Measurements from ENCODE around the gene LMX1A. TPM values are rescaled to one million over a fixed set of nuclear protein-coding genes. Genes with fewer than 3 reads are reported as not detected.

LMX1A gene
- total and polyA plus RNA-seq, 2 donors (not counting 1 experiment from before 2014, with no cell fraction given), result not detected

DNA sequence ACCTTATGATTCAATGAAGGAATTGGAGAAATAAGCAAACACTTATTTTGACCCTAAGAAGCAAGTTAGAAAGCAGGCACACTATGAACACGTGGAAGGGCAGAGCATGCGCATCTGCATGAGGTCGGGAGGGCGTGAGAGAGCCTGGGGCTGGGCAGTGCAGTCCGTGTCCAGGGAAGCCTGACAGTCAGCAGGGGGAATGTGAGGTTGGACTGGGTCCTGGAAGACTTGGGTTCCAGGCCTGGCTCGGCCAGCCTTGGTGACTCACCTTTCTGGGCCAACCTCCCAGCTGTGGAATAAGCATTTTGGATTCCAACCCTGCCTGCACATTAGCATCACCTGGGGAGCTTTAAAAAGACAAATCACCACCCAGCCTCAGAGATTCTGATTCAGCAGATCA, 26.6 kb upstream of the LMX1A start:
- H3K4me1 ChIP-seq (ENCODE audit: control insufficient read depth in 2 of 2, insufficient read depth in 2 of 2, low read length in 2 of 2), result no peaks in the 10 kb centered on the region
- WGBS (ENCODE audit: insufficient coverage), result 86% methylated on average over 6 of the region's 6 CpGs
- no peaks in the 10 kb centered on the region for H4K20me1 ChIP-seq (ENCODE audit: control insufficient read depth, insufficient read depth, low read length, poor library complexity, severe bottlenecking)
- peaks cover 70% of the 10 kb centered on the region for H3K27me3 Mint-ChIP-seq
- no peaks in the 10 kb centered on the region for H3K79me2 ChIP-seq (ENCODE audit: control insufficient read depth, insufficient read depth, low read length)
- H3K9me3 ChIP-seq (ENCODE audit: control extremely low read depth in 1 of 3, control insufficient read depth in 2 of 3, insufficient read depth in 1 of 3, low read length in 2 of 3), result peaks cover 0 to 3% (median 0%) of the 10 kb centered on the region in 3 donors
- H3K9me3 Mint-ChIP-seq (ENCODE audit: insufficient read depth), result no peaks in the 10 kb centered on the region
- no peak overlapping the region for H3K4me3 ChIP-seq (ENCODE audit: control extremely low read depth in 1 of 5, extremely low read depth in 1 of 5, insufficient read depth in 1 of 5, low read depth in 2 of 5, low read length in 4 of 5)
- TF ChIP-seq, protein P1, sequence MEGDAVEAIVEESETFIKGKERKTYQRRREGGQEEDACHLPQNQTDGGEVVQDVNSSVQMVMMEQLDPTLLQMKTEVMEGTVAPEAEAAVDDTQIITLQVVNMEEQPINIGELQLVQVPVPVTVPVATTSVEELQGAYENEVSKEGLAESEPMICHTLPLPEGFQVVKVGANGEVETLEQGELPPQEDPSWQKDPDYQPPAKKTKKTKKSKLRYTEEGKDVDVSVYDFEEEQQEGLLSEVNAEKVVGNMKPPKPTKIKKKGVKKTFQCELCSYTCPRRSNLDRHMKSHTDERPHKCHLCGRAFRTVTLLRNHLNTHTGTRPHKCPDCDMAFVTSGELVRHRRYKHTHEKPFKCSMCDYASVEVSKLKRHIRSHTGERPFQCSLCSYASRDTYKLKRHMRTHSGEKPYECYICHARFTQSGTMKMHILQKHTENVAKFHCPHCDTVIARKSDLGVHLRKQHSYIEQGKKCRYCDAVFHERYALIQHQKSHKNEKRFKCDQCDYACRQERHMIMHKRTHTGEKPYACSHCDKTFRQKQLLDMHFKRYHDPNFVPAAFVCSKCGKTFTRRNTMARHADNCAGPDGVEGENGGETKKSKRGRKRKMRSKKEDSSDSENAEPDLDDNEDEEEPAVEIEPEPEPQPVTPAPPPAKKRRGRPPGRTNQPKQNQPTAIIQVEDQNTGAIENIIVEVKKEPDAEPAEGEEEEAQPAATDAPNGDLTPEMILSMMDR (IDR thresholded peaks at IDR 0.05), result no peak
- TF ChIP-seq EZH2 (IDR thresholded peaks at IDR 0.05; ENCODE audit: borderline replicate concordance, insufficient read depth, low read depth, low read length, poor library complexity, severe bottlenecking), result no peak
- no peak overlapping the region for H3K27ac ChIP-seq (ENCODE audit: low read length in 2 of 2)
- no peaks in the 10 kb centered on the region for H3K4me1 Mint-ChIP-seq
- no peak overlapping the region for H3K27ac Mint-ChIP-seq
- POLR2A ChIA-PET, result no interaction called here
- no peaks in the 10 kb centered on the region for H3K36me3 ChIP-seq (replicated peaks in 1 of 2; ENCODE audit: control extremely low read depth in 1 of 2, control insufficient read depth in 1 of 2, extremely low read depth in 1 of 2, insufficient read depth in 2 of 2, low read length in 1 of 2)
- intact Hi-C loops (cut with micrococcal nuclease), result no loop called here
- CTCF ChIA-PET, result interaction anchor here (2.8 to 5.6 kb wide), 2 partner anchors 10 to 14 kb away, joined by 13 to 35 read pairs; no protein-coding TSS in a partner anchor
- no peak overlapping the region for H3K4me3 Mint-ChIP-seq
- ATAC-seq (ENCODE audit: low read depth) (no peak), DNase-seq (no peak)
- H3K9ac ChIP-seq (ENCODE audit: low read length), result no peak overlapping the region
- H3K27me3 ChIP-seq (replicated peaks in 1 of 4; ENCODE audit: control extremely low read depth in 1 of 4, control insufficient read depth in 3 of 4, insufficient read depth in 4 of 4, low read length in 3 of 4), result peaks cover 0 to 49% (median 32%) of the 10 kb centered on the region in 4 experiments
- no peak overlapping the region for H3K4me2 ChIP-seq (replicated peaks; ENCODE audit: low read depth, low read length, poor library complexity, severe bottlenecking)
- no peak overlapping the region for H2AFZ ChIP-seq (ENCODE audit: insufficient read depth, low read depth, low read length, poor library complexity, severe bottlenecking)

DNA sequence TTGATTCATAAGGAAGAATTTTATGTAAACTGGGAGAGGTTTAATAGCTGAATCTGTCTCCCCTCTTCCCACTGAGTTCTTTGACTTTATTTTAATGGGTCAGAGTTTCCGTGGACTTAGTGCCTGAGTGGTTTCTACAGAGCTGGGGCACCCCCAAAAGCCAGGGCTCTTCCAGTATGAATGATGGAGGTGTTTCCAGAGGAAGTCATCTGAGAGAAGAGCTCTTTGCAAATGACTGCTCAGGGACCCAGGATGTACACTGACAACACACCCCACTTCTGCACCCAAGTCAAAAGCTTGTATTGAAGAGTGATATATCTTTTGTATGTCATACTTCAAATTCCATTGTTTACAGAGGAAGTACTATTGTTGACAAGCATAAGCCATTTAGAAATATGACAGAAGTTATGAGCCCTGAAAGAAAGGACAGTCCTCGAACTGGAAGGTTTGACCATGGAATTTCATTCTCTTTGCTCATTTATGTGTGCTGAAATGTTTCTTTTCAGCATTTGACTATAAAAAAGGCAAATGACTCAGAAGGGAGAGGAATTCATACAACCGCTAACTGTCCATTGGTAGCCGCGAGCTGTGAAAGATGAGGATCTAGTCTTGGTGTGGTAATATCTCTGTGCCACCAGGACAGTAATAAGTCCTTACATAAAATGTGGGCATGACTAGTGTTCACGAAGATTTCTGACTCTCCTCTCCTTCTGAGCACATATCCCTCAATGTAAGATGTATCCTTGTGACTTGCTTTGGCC, 25.4 kb upstream of the LMX1A start:
- Histone ChIP-seq H3K4me1 (ENCODE audit: control insufficient read depth in 2 of 2, insufficient read depth in 2 of 2, low read length in 2 of 2) (peaks cover 1 to 3% of the 10 kb centered on the region in 2 donors), H3K9ac (ENCODE audit: low read length) (no peak overlapping the region), H3K9me3 (ENCODE audit: control extremely low read depth in 1 of 3, control insufficient read depth in 2 of 3, insufficient read depth in 1 of 3, low read length in 2 of 3) (peaks cover 0 to 4% (median 0%) of the 10 kb centered on the region in 3 donors), H4K20me1 (ENCODE audit: control insufficient read depth, insufficient read depth, low read length, poor library complexity, severe bottlenecking) (no peaks in the 10 kb centered on the region), H3K79me2 (ENCODE audit: control insufficient read depth, insufficient read depth, low read length) (no peaks in the 10 kb centered on the region), H3K27me3 (replicated peaks in 1 of 4; ENCODE audit: control extremely low read depth in 1 of 4, control insufficient read depth in 3 of 4, insufficient read depth in 4 of 4, low read length in 3 of 4) (peaks cover 0 to 49% (median 30%) of the 10 kb centered on the region in 4 experiments), H3K4me2 (replicated peaks; ENCODE audit: low read depth, low read length, poor library complexity, severe bottlenecking) (no peak overlapping the region), H3K27ac (ENCODE audit: low read length in 2 of 2) (no peak overlapping the region), H3K4me3 (ENCODE audit: control extremely low read depth in 1 of 5, extremely low read depth in 1 of 5, insufficient read depth in 1 of 5, low read depth in 2 of 5, low read length in 4 of 5) (no peak overlapping the region), H3K36me3 (replicated peaks in 1 of 2; ENCODE audit: control extremely low read depth in 1 of 2, control insufficient read depth in 1 of 2, extremely low read depth in 1 of 2, insufficient read depth in 2 of 2, low read length in 1 of 2) (no peaks in the 10 kb centered on the region), H2AFZ (ENCODE audit: insufficient read depth, low read depth, low read length, poor library complexity, severe bottlenecking) (no peak overlapping the region)
- intact Hi-C loops (cut with micrococcal nuclease), result no loop called here
- WGBS (ENCODE audit: insufficient coverage), result 100% methylated on average over 2 of the region's 6 CpGs
- ChIA-PET CTCF (interaction anchor here (2.8 to 5.6 kb wide), 2 partner anchors 11 to 13 kb away, joined by 13 to 35 read pairs; no protein-coding TSS in a partner anchor), POLR2A (no interaction called here)
- no peak overlapping the region for H3K27ac Mint-ChIP-seq
- TF ChIP-seq, protein P1 (IDR thresholded peaks at IDR 0.05), result no peak
- TF ChIP-seq EZH2 (IDR thresholded peaks at IDR 0.05; ENCODE audit: borderline replicate concordance, insufficient read depth, low read depth, low read length, poor library complexity, severe bottlenecking), result no peak
- DNase-seq (no peak), ATAC-seq (ENCODE audit: low read depth) (no peak)
- no peaks in the 10 kb centered on the region for H3K9me3 Mint-ChIP-seq (ENCODE audit: insufficient read depth)
- no peak overlapping the region for H3K4me3 Mint-ChIP-seq
- H3K27me3 Mint-ChIP-seq, result peaks cover 65% of the 10 kb centered on the region
- H3K4me1 Mint-ChIP-seq, result peaks cover 4% of the 10 kb centered on the region

Data from B cell (primary cell).